ENCODE data around the gene APC.

APC gene

GRCh38 chr5:112720576-112720975 lies 17.1 kb upstream of the APC start:
- no peaks in the 10 kb centered on the region for H3K27me3 ChIP-seq (ENCODE audit: control insufficient read depth, insufficient read depth, low read length)
- H3K9me3 ChIP-seq (ENCODE audit: control insufficient read depth, insufficient read depth, low read length) = no peaks in the 10 kb centered on the region
- no peak overlapping the region for H3K4me3 ChIP-seq (ENCODE audit: low read depth, low read length)
- no peaks in the 10 kb centered on the region for H3K36me3 ChIP-seq (ENCODE audit: control insufficient read depth, insufficient read depth, low read length)
- H3K4me1 ChIP-seq (ENCODE audit: control insufficient read depth, insufficient read depth, low read length) = peaks cover 3% of the 10 kb centered on the region
- no peak overlapping the region for H3K9ac ChIP-seq (ENCODE audit: low read depth, low read length)

GRCh38 chr5:112724901-112725300 lies 12.8 kb upstream of the APC start:
- H3K36me3 ChIP-seq (ENCODE audit: control insufficient read depth, insufficient read depth, low read length) = no peaks in the 10 kb centered on the region
- no peaks in the 10 kb centered on the region for H3K4me1 ChIP-seq (ENCODE audit: control insufficient read depth, insufficient read depth, low read length)
- no peaks in the 10 kb centered on the region for H3K27me3 ChIP-seq (ENCODE audit: control insufficient read depth, insufficient read depth, low read length)
- H3K9me3 ChIP-seq (ENCODE audit: control insufficient read depth, insufficient read depth, low read length) = no peaks in the 10 kb centered on the region
- H3K9ac ChIP-seq (ENCODE audit: low read depth, low read length) = no peak overlapping the region
- no peak overlapping the region for H3K4me3 ChIP-seq (ENCODE audit: low read depth, low read length)

- no peak overlapping the region for H3K4me3 ChIP-seq (ENCODE audit: low read depth, low read length)
- no peaks in the 10 kb centered on the region for H3K4me1 ChIP-seq (ENCODE audit: control insufficient read depth, insufficient read depth, low read length)
- no peak overlapping the region for H3K9ac ChIP-seq (ENCODE audit: low read depth, low read length)
These were observed 8.1 kb upstream of the APC start for GRCh38 chr5:112729630-112730029.

GRCh38 chr5:112732131-112732530 lies 5.6 kb upstream of the APC start:
- Histone ChIP-seq H3K4me1 (ENCODE audit: control insufficient read depth, insufficient read depth, low read length) (no peaks in the 10 kb centered on the region), H3K4me3 (ENCODE audit: low read depth, low read length) (no peak overlapping the region), H3K36me3 (ENCODE audit: control insufficient read depth, insufficient read depth, low read length) (no peaks in the 10 kb centered on the region), H3K9ac (ENCODE audit: low read depth, low read length) (no peak overlapping the region), H3K9me3 (ENCODE audit: control insufficient read depth, insufficient read depth, low read length) (no peaks in the 10 kb centered on the region), H3K27me3 (ENCODE audit: control insufficient read depth, insufficient read depth, low read length) (no peaks in the 10 kb centered on the region)

More at GRCh38 chr5:112729630-112730029, 8.1 kb upstream of the APC start:
- Histone ChIP-seq H3K9me3 (ENCODE audit: control insufficient read depth, insufficient read depth, low read length) (no peaks in the 10 kb centered on the region), H3K36me3 (ENCODE audit: control insufficient read depth, insufficient read depth, low read length) (no peaks in the 10 kb centered on the region), H3K27me3 (ENCODE audit: control insufficient read depth, insufficient read depth, low read length) (no peaks in the 10 kb centered on the region)

- H3K36me3 ChIP-seq (ENCODE audit: control insufficient read depth, insufficient read depth, low read length) = no peaks in the 10 kb centered on the region
- no peak overlapping the region for H3K9ac ChIP-seq (ENCODE audit: low read depth, low read length)
- H3K27me3 ChIP-seq (ENCODE audit: control insufficient read depth, insufficient read depth, low read length) = no peaks in the 10 kb centered on the region
- no peak overlapping the region for H3K4me3 ChIP-seq (ENCODE audit: low read depth, low read length)
- no peaks in the 10 kb centered on the region for H3K9me3 ChIP-seq (ENCODE audit: control insufficient read depth, insufficient read depth, low read length)
- H3K4me1 ChIP-seq (ENCODE audit: control insufficient read depth, insufficient read depth, low read length) = no peaks in the 10 kb centered on the region
These were observed 4.1 kb upstream of the APC start for GRCh38 chr5:112733586-112733985.

GRCh38 chr5:112734597-112734996 lies 3.1 kb upstream of the APC start:
- H3K4me1 ChIP-seq (ENCODE audit: control insufficient read depth, insufficient read depth, low read length) = no peaks in the 10 kb centered on the region
- H3K9ac ChIP-seq (ENCODE audit: low read depth, low read length) = no peak overlapping the region
- H3K9me3 ChIP-seq (ENCODE audit: control insufficient read depth, insufficient read depth, low read length) = no peaks in the 10 kb centered on the region
- H3K36me3 ChIP-seq (ENCODE audit: control insufficient read depth, insufficient read depth, low read length) = no peaks in the 10 kb centered on the region
- H3K27me3 ChIP-seq (ENCODE audit: control insufficient read depth, insufficient read depth, low read length) = no peaks in the 10 kb centered on the region
- no peak overlapping the region for H3K4me3 ChIP-seq (ENCODE audit: low read depth, low read length)

GRCh38 chr5:112735702-112736101 lies 2.0 kb upstream of the APC start:
- Histone ChIP-seq H3K36me3 (ENCODE audit: control insufficient read depth, insufficient read depth, low read length) (no peaks in the 10 kb centered on the region), H3K27me3 (ENCODE audit: control insufficient read depth, insufficient read depth, low read length) (no peaks in the 10 kb centered on the region), H3K4me1 (ENCODE audit: control insufficient read depth, insufficient read depth, low read length) (no peaks in the 10 kb centered on the region), H3K9me3 (ENCODE audit: control insufficient read depth, insufficient read depth, low read length) (no peaks in the 10 kb centered on the region), H3K9ac (ENCODE audit: low read depth, low read length) (no peak overlapping the region), H3K4me3 (ENCODE audit: low read depth, low read length) (no peak overlapping the region)

- Histone ChIP-seq H3K36me3 (ENCODE audit: control insufficient read depth, insufficient read depth, low read length) (no peaks in the 10 kb centered on the region), H3K4me3 (ENCODE audit: low read depth, low read length) (peak overlapping the region; percentile 90), H3K9ac (ENCODE audit: low read depth, low read length) (no peak overlapping the region), H3K9me3 (ENCODE audit: control insufficient read depth, insufficient read depth, low read length) (no peaks in the 10 kb centered on the region), H3K27me3 (ENCODE audit: control insufficient read depth, insufficient read depth, low read length) (no peaks in the 10 kb centered on the region), H3K4me1 (ENCODE audit: control insufficient read depth, insufficient read depth, low read length) (no peaks in the 10 kb centered on the region)
These were observed 619 bp upstream of the APC start for GRCh38 chr5:112737070-112737462.

- Histone ChIP-seq H3K9ac (ENCODE audit: low read depth, low read length) (no peak overlapping the region), H3K4me3 (ENCODE audit: low read depth, low read length) (peak overlapping the region; percentile 90)
These were observed 491 bp downstream of the APC start for GRCh38 chr5:112738191-112738560.

GRCh38 chr5:112742424-112742823 lies 4.7 kb downstream of the APC start:
- Histone ChIP-seq H3K36me3 (ENCODE audit: control insufficient read depth, insufficient read depth, low read length) (no peaks in the 10 kb centered on the region), H3K4me3 (ENCODE audit: low read depth, low read length) (no peak overlapping the region), H3K9ac (ENCODE audit: low read depth, low read length) (no peak overlapping the region), H3K27me3 (ENCODE audit: control insufficient read depth, insufficient read depth, low read length) (no peaks in the 10 kb centered on the region), H3K9me3 (ENCODE audit: control insufficient read depth, insufficient read depth, low read length) (no peaks in the 10 kb centered on the region), H3K4me1 (ENCODE audit: control insufficient read depth, insufficient read depth, low read length) (no peaks in the 10 kb centered on the region)

More at GRCh38 chr5:112738191-112738560, 491 bp downstream of the APC start:
- H3K27me3 ChIP-seq (ENCODE audit: control insufficient read depth, insufficient read depth, low read length) = no peaks in the 10 kb centered on the region
- H3K4me1 ChIP-seq (ENCODE audit: control insufficient read depth, insufficient read depth, low read length) = no peaks in the 10 kb centered on the region
- H3K9me3 ChIP-seq (ENCODE audit: control insufficient read depth, insufficient read depth, low read length) = no peaks in the 10 kb centered on the region
- no peaks in the 10 kb centered on the region for H3K36me3 ChIP-seq (ENCODE audit: control insufficient read depth, insufficient read depth, low read length)

- no peak overlapping the region for H3K4me3 ChIP-seq (ENCODE audit: low read depth, low read length)
- no peaks in the 10 kb centered on the region for H3K4me1 ChIP-seq (ENCODE audit: control insufficient read depth, insufficient read depth, low read length)
- no peaks in the 10 kb centered on the region for H3K9me3 ChIP-seq (ENCODE audit: control insufficient read depth, insufficient read depth, low read length)
- H3K36me3 ChIP-seq (ENCODE audit: control insufficient read depth, insufficient read depth, low read length) = no peaks in the 10 kb centered on the region
- H3K9ac ChIP-seq (ENCODE audit: low read depth, low read length) = no peak overlapping the region
- no peaks in the 10 kb centered on the region for H3K27me3 ChIP-seq (ENCODE audit: control insufficient read depth, insufficient read depth, low read length)
These were observed 5.9 kb downstream of the APC start for GRCh38 chr5:112743631-112744030.

- no peaks in the 10 kb centered on the region for H3K27me3 ChIP-seq (ENCODE audit: control insufficient read depth, insufficient read depth, low read length)
- H3K9me3 ChIP-seq (ENCODE audit: control insufficient read depth, insufficient read depth, low read length) = no peaks in the 10 kb centered on the region
- no peak overlapping the region for H3K4me3 ChIP-seq (ENCODE audit: low read depth, low read length)
- no peak overlapping the region for H3K9ac ChIP-seq (ENCODE audit: low read depth, low read length)
- no peaks in the 10 kb centered on the region for H3K36me3 ChIP-seq (ENCODE audit: control insufficient read depth, insufficient read depth, low read length)
- H3K4me1 ChIP-seq (ENCODE audit: control insufficient read depth, insufficient read depth, low read length) = no peaks in the 10 kb centered on the region
These were observed 14.7 kb downstream of the APC start for GRCh38 chr5:112752335-112752734.

GRCh38 chr5:112755703-112756102 lies 18.0 kb downstream of the APC start:
- H3K27me3 ChIP-seq (ENCODE audit: control insufficient read depth, insufficient read depth, low read length) = no peaks in the 10 kb centered on the region
- H3K9ac ChIP-seq (ENCODE audit: low read depth, low read length) = no peak overlapping the region
- no peaks in the 10 kb centered on the region for H3K4me1 ChIP-seq (ENCODE audit: control insufficient read depth, insufficient read depth, low read length)
- H3K9me3 ChIP-seq (ENCODE audit: control insufficient read depth, insufficient read depth, low read length) = no peaks in the 10 kb centered on the region
- peaks cover 4% of the 10 kb centered on the region for H3K36me3 ChIP-seq (ENCODE audit: control insufficient read depth, insufficient read depth, low read length)
- no peak overlapping the region for H3K4me3 ChIP-seq (ENCODE audit: low read depth, low read length)
